GM23338 (cell line): Measurements from ENCODE around the gene ZMYND11. TPM values are rescaled to one million over a fixed set of nuclear protein-coding genes. Genes with fewer than 3 reads are reported as not detected.

ENCODE experiments used
- ATAC-seq: fragments of 200-7000 bp; cut with Tn5 transposase; 3 replicates; pipeline ENCODE4 v1.9.1; 2020
- DNase-seq: peaks from one replicate; pipeline ENCODE4 v3.0.0-alpha.2; 2015; ENCODE audit warnings: low spot score
- H2AFZ ChIP-seq: fragments of 200-600 bp; sonication (generic); 2 replicates; pipeline ENCODE4 v1.8.0; 2016; ENCODE audit warnings: antibody characterized with exemption, mild to moderate bottlenecking, moderate library complexity
- H3F3A ChIP-seq: fragments of 200-600 bp; sonication (generic); replicated peaks from 2 replicates; pipeline ENCODE4 v1.8.0; 2017; ENCODE audit warnings: antibody characterized with exemption, mixed run types, low read depth
- H3K27ac ChIP-seq: fragments of 200-600 bp; sonication (generic); 2 replicates; pipeline ENCODE4 v1.6.1; 2016; ENCODE audit warnings: low read depth
- H3K27me3 ChIP-seq: fragments of 200-600 bp; sonication (generic); 2 replicates; pipeline ENCODE4 v1.8.0; 2016; ENCODE audit warnings: mild to moderate bottlenecking, mixed run types, moderate library complexity; ENCODE audit not compliant: insufficient read depth
- H3K36me3 ChIP-seq: fragments of 200-600 bp; sonication (generic); 2 replicates; pipeline ENCODE4 v1.8.0; 2016; ENCODE audit warnings: mild to moderate bottlenecking; ENCODE audit not compliant: insufficient read depth
- H3K4me1 ChIP-seq: fragments of 200-600 bp; sonication (generic); 2 replicates; pipeline ENCODE4 v1.8.0; 2016; ENCODE audit warnings: mild to moderate bottlenecking, moderate library complexity; ENCODE audit not compliant: insufficient read depth
- H3K4me2 ChIP-seq: fragments of 200-600 bp; sonication (generic); 2 replicates; pipeline ENCODE4 v1.7.1; 2017; ENCODE audit warnings: mixed run types
- H3K4me3 ChIP-seq: fragments of 200-600 bp; sonication (generic); 2 replicates; pipeline ENCODE4 v1.6.1; 2016; ENCODE audit warnings: mixed run types
- H3K79me2 ChIP-seq: fragments of 200-600 bp; sonication (generic); replicated peaks from 2 replicates; pipeline ENCODE4 v1.8.0; 2017; ENCODE audit warnings: mild to moderate bottlenecking; ENCODE audit not compliant: insufficient read depth
- H3K9me2 ChIP-seq: fragments of 200-600 bp; sonication (generic); 2 replicates; pipeline ENCODE4 v1.8.0; 2017; ENCODE audit not compliant: insufficient read depth
- H4K20me1 ChIP-seq: fragments of 200-600 bp; sonication (generic); replicated peaks from 2 replicates; pipeline ENCODE4 v1.8.0; 2017; ENCODE audit warnings: mild to moderate bottlenecking; ENCODE audit not compliant: insufficient read depth
- H3K27ac Mint-ChIP-seq: 2 replicates; pipeline ENCODE4 v1.8.0; 2020; ENCODE audit warnings: inconsistent platforms, mild to moderate bottlenecking, moderate library complexity, mixed read lengths
- H3K27me3 Mint-ChIP-seq: 3 replicates; pipeline ENCODE4 v1.8.0; 2022; ENCODE audit warnings: low read depth, mild to moderate bottlenecking, moderate library complexity, mixed read lengths, inconsistent platforms; ENCODE audit not compliant: insufficient read depth, poor library complexity
- H3K36me3 Mint-ChIP-seq: 3 replicates; pipeline ENCODE4 v1.8.0; 2021; ENCODE audit warnings: low read depth, mild to moderate bottlenecking, inconsistent platforms, moderate library complexity, mixed read lengths
- H3K4me1 Mint-ChIP-seq: 3 replicates; pipeline ENCODE4 v1.8.0; 2020; ENCODE audit warnings: mild to moderate bottlenecking, inconsistent platforms, mixed read lengths
- H3K4me3 Mint-ChIP-seq: 3 replicates; pipeline ENCODE4 v1.8.0; 2021; ENCODE audit warnings: moderate library complexity, mild to moderate bottlenecking, inconsistent platforms, mixed read lengths
- H3K9me3 Mint-ChIP-seq: 3 replicates; pipeline ENCODE4 v1.8.0; 2020; ENCODE audit warnings: moderate library complexity, mild to moderate bottlenecking, inconsistent platforms, mixed read lengths
- EZH2 ChIP-seq: fragments of 200-600 bp; sonication (generic); IDR thresholded peaks from one replicate; pipeline ENCODE4 v1.8.0; 2017; ENCODE audit warnings: antibody characterized with exemption, mild to moderate bottlenecking, low read depth; ENCODE audit not compliant: unreplicated experiment
- EZH2phosphoT487 ChIP-seq: fragments of 200-600 bp; sonication (generic); IDR thresholded peaks from one replicate; pipeline ENCODE4 v1.8.1; 2018; ENCODE audit warnings: antibody characterized with exemption; ENCODE audit not compliant: unreplicated experiment
- NANOG ChIP-seq: IDR thresholded peaks from 2 replicates; pipeline ENCODE4 v1.6.1; 2016; ENCODE audit warnings: antibody characterized with exemption, borderline replicate concordance
- POLR2AphosphoS5 ChIP-seq: IDR thresholded peaks from 2 replicates; pipeline ENCODE4 v1.6.1; 2016; ENCODE audit warnings: antibody characterized with exemption, low read depth
- ZNF114 ChIP-seq: fragments of 250-450 bp; sonication (Bioruptor Pico); IDR thresholded peaks from 2 replicates; pipeline ENCODE4 v1.5.0; 2020; ENCODE audit warnings: mild to moderate bottlenecking, moderate library complexity
- ZNF331 ChIP-seq: fragments of 250-450 bp; sonication (Bioruptor Pico); IDR thresholded peaks from 2 replicates; pipeline ENCODE4 v1.5.0; 2020; ENCODE audit warnings: low read depth, mild to moderate bottlenecking, moderate library complexity
- polyA plus RNA-seq: library from polyadenylated mRNA; unstranded; fragments of >200 nt; fragmentation: Nextera tagmentation; extraction: Ambion mirVana; gene quantifications from 2 replicates; pipeline ENCODE4 v1.2.1, GENCODE V29; 2016
- total RNA-seq: library from RNA; depleted of rRNA; stranded (reverse); fragments of >200 nt; shearing (Covaris generic); gene quantifications from 2 replicates; pipeline ENCODE4 v1.2.3, GENCODE V29; 2014
- TF ChIP-seq, protein P1 (sequence below): IDR thresholded peaks from one replicate; pipeline ENCODE4 v1.6.1; 2018; ENCODE audit warnings: antibody characterized with exemption; ENCODE audit not compliant: unreplicated experiment
- TF ChIP-seq, protein P2 (sequence below): IDR thresholded peaks from 2 replicates; pipeline ENCODE4 v1.6.1; 2016; ENCODE audit warnings: antibody characterized with exemption

The ZMYND11 gene
- total and polyA plus RNA-seq, 2 experiments from 2014 or later = 8.9 to 16.9 TPM

GRCh38 chr10:232878-233277 lies 97.6 kb downstream of the ZMYND11 start:
- Histone ChIP-seq H3K27ac (no peak overlapping the region), H3K4me2 (no peak overlapping the region), H3K27me3 (no peaks in the 10 kb centered on the region), H3K4me1 (no peaks in the 10 kb centered on the region), H3K79me2 (no peaks in the 10 kb centered on the region), H3K36me3 (no peaks in the 10 kb centered on the region), H4K20me1 (no peaks in the 10 kb centered on the region), H3F3A (no peaks in the 10 kb centered on the region), H2AFZ (no peak overlapping the region), H3K9me2 (no peaks in the 10 kb centered on the region), H3K4me3 (no peak overlapping the region)
- Mint-ChIP-seq H3K9me3 (no peaks in the 10 kb centered on the region), H3K4me1 (no peaks in the 10 kb centered on the region; the same call in 1 of the 3 replicates), H3K27ac (no peak overlapping the region), H3K27me3 (peaks cover 3% of the 10 kb centered on the region), H3K4me3 (no peak overlapping the region), H3K36me3 (no peaks in the 10 kb centered on the region; the same call in 2 of the 3 replicates)
- ATAC-seq = no peak
- DNase-seq = no peak
- TF ChIP-seq, protein P1, sequence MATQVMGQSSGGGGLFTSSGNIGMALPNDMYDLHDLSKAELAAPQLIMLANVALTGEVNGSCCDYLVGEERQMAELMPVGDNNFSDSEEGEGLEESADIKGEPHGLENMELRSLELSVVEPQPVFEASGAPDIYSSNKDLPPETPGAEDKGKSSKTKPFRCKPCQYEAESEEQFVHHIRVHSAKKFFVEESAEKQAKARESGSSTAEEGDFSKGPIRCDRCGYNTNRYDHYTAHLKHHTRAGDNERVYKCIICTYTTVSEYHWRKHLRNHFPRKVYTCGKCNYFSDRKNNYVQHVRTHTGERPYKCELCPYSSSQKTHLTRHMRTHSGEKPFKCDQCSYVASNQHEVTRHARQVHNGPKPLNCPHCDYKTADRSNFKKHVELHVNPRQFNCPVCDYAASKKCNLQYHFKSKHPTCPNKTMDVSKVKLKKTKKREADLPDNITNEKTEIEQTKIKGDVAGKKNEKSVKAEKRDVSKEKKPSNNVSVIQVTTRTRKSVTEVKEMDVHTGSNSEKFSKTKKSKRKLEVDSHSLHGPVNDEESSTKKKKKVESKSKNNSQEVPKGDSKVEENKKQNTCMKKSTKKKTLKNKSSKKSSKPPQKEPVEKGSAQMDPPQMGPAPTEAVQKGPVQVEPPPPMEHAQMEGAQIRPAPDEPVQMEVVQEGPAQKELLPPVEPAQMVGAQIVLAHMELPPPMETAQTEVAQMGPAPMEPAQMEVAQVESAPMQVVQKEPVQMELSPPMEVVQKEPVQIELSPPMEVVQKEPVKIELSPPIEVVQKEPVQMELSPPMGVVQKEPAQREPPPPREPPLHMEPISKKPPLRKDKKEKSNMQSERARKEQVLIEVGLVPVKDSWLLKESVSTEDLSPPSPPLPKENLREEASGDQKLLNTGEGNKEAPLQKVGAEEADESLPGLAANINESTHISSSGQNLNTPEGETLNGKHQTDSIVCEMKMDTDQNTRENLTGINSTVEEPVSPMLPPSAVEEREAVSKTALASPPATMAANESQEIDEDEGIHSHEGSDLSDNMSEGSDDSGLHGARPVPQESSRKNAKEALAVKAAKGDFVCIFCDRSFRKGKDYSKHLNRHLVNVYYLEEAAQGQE = no peak

DNA sequence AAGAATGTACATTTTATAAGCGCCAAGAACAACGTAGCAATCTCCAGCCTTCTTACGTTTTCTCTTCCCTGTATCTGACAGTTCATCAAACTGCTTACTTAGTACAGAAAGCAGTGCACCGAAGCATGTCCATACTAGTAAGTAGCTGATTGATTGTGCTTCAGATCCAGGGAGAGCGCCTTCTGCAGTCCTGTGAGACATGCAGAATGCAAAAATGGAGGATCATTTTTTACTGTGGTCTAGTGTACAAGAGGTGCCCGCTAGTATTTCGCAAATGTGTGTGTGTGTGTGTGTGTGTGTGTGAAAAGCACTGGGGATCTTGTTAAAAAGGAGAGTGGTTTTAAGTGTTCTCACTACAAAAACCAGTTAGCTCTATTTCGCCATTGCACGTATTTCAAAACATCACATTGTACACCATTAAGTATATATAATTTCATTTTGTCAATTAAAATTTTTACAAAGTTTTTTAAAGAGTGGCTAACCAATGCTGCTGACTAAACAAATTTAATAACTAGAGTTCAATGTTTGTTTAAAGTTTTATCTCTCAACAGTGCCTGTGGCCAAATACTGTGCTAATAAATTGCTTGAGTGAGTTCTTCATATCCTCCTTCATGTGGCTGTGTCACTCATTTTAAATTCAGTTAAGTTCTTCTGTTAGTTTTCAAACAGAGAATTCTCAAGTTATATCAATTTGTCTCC lies 99.6 kb downstream of the ZMYND11 start:
- H3K27ac Mint-ChIP-seq = 0 out of 2 replicates have a peak overlapping the region, but pooled peaks have one; percentile 23
- ATAC-seq = no peak

GRCh38 chr10:235915-236314 lies 100.7 kb downstream of the ZMYND11 start:
- H4K20me1 ChIP-seq = no peaks in the 10 kb centered on the region
- H3K4me1 Mint-ChIP-seq = no peaks in the 10 kb centered on the region; the same call in 1 of the 3 replicates
- H3K36me3 ChIP-seq = no peaks in the 10 kb centered on the region
- DNase-seq (no peak), ATAC-seq (no peak)
- peaks cover 3% of the 10 kb centered on the region for H3K27me3 Mint-ChIP-seq
- no peak overlapping the region for H2AFZ ChIP-seq
- no peak overlapping the region for H3K4me3 ChIP-seq
- no peaks in the 10 kb centered on the region for H3K4me1 ChIP-seq
- H3K9me2 ChIP-seq = no peaks in the 10 kb centered on the region
- no peaks in the 10 kb centered on the region for H3K9me3 Mint-ChIP-seq
- no peaks in the 10 kb centered on the region for H3K79me2 ChIP-seq
- no peaks in the 10 kb centered on the region; the same call in 2 of the 3 replicates for H3K36me3 Mint-ChIP-seq
- H3F3A ChIP-seq = no peaks in the 10 kb centered on the region
- H3K27ac ChIP-seq = no peak overlapping the region
- H3K4me3 Mint-ChIP-seq = no peak overlapping the region
- no peak overlapping the region for H3K27ac Mint-ChIP-seq
- H3K27me3 ChIP-seq = no peaks in the 10 kb centered on the region
- no peak overlapping the region for H3K4me2 ChIP-seq
- TF ChIP-seq, protein P2, sequence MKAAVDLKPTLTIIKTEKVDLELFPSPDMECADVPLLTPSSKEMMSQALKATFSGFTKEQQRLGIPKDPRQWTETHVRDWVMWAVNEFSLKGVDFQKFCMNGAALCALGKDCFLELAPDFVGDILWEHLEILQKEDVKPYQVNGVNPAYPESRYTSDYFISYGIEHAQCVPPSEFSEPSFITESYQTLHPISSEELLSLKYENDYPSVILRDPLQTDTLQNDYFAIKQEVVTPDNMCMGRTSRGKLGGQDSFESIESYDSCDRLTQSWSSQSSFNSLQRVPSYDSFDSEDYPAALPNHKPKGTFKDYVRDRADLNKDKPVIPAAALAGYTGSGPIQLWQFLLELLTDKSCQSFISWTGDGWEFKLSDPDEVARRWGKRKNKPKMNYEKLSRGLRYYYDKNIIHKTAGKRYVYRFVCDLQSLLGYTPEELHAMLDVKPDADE = no peak
- TF ChIP-seq NANOG (no peak), EZH2phosphoT487 (no peak), ZNF331 (CRISPR knock-in tag) (no peak), ZNF114 (CRISPR knock-in tag) (no peak), EZH2 (no peak)

More for the DNA sequence above, 99.6 kb downstream of the ZMYND11 start:
- Histone ChIP-seq H3K9me2 (no peaks in the 10 kb centered on the region), H3K27me3 (no peaks in the 10 kb centered on the region), H2AFZ (no peak overlapping the region), H3K4me1 (no peaks in the 10 kb centered on the region), H3F3A (no peaks in the 10 kb centered on the region), H3K36me3 (no peaks in the 10 kb centered on the region), H3K4me3 (no peak overlapping the region), H3K27ac (no peak overlapping the region), H3K4me2 (no peak overlapping the region), H3K79me2 (no peaks in the 10 kb centered on the region), H4K20me1 (no peaks in the 10 kb centered on the region)
- H3K9me3 Mint-ChIP-seq = no peaks in the 10 kb centered on the region
- peaks cover 3% of the 10 kb centered on the region for H3K27me3 Mint-ChIP-seq
- H3K4me1 Mint-ChIP-seq = no peaks in the 10 kb centered on the region; the same call in 1 of the 3 replicates
- H3K36me3 Mint-ChIP-seq = no peaks in the 10 kb centered on the region; the same call in 2 of the 3 replicates
- TF ChIP-seq POLR2AphosphoS5 = no peak
- H3K4me3 Mint-ChIP-seq = no peak overlapping the region
- no peak for DNase-seq
